HG02623 (cell line): ENCODE data around the gene MINDY4.

Experiments
- ATAC-seq: cut with Tn5 transposase; IDR thresholded peaks from one replicate; pipeline ENCODE4 v1.9.1; 2021; ENCODE audit warnings: moderate library complexity; ENCODE audit not compliant: unreplicated experiment

MINDY4 gene

GRCh38 chr7:30941582-30942323, 170.5 kb downstream of the MINDY4 start:
- no peak for ATAC-seq
